GM23248 (cell line): ENCODE measurements around the gene CYTL1.

Source experiments
- EZH2 ChIP-seq: fragments of 200-600 bp; sonication (generic); IDR thresholded peaks from 2 replicates; pipeline ENCODE4 v1.6.1; 2018; ENCODE audit warnings: antibody characterized with exemption, mild to moderate bottlenecking; ENCODE audit not compliant: insufficient read depth, poor library complexity, severe bottlenecking
- EZH2phosphoT487 ChIP-seq: fragments of 200-600 bp; sonication (generic); IDR thresholded peaks from 2 replicates; pipeline ENCODE4 v1.6.1; 2018; ENCODE audit warnings: antibody characterized with exemption, moderate library complexity, mild to moderate bottlenecking, low read depth; ENCODE audit not compliant: insufficient read depth

DNA sequence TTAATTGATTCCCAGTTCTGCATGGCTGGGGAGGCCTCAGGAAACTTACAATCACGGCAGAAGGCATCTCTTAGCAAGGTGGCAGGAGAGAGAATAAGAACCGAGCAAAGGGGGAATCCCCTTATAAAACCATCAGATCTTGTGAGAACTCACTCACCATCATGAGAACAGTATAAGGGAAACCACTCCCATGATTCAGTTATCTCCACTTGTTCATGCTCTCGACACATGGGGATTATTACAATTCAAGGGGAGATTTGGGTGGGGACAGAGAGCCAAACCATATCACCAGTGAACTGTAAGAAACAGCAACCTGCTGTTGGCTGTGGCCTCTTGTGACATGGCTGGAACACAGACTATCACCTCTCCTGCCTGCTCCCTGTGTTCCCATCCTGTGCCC, 7.1 kb upstream of the CYTL1 start:
- TF ChIP-seq EZH2phosphoT487 = no peak
- no peak for TF ChIP-seq EZH2
